ENCODE data around the gene FLNA.

Gene FLNA, protein sequence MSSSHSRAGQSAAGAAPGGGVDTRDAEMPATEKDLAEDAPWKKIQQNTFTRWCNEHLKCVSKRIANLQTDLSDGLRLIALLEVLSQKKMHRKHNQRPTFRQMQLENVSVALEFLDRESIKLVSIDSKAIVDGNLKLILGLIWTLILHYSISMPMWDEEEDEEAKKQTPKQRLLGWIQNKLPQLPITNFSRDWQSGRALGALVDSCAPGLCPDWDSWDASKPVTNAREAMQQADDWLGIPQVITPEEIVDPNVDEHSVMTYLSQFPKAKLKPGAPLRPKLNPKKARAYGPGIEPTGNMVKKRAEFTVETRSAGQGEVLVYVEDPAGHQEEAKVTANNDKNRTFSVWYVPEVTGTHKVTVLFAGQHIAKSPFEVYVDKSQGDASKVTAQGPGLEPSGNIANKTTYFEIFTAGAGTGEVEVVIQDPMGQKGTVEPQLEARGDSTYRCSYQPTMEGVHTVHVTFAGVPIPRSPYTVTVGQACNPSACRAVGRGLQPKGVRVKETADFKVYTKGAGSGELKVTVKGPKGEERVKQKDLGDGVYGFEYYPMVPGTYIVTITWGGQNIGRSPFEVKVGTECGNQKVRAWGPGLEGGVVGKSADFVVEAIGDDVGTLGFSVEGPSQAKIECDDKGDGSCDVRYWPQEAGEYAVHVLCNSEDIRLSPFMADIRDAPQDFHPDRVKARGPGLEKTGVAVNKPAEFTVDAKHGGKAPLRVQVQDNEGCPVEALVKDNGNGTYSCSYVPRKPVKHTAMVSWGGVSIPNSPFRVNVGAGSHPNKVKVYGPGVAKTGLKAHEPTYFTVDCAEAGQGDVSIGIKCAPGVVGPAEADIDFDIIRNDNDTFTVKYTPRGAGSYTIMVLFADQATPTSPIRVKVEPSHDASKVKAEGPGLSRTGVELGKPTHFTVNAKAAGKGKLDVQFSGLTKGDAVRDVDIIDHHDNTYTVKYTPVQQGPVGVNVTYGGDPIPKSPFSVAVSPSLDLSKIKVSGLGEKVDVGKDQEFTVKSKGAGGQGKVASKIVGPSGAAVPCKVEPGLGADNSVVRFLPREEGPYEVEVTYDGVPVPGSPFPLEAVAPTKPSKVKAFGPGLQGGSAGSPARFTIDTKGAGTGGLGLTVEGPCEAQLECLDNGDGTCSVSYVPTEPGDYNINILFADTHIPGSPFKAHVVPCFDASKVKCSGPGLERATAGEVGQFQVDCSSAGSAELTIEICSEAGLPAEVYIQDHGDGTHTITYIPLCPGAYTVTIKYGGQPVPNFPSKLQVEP (N-terminal part only)

GRCh38 chrX:154374313-154375155 lies at the start of gene FLNA:
TSS of gene FLNA (minus strand) at chrX:154374634. CDS start at chrX:154371245, 3,389 bp downstream.
- TF ChIP-seq, protein P1, sequence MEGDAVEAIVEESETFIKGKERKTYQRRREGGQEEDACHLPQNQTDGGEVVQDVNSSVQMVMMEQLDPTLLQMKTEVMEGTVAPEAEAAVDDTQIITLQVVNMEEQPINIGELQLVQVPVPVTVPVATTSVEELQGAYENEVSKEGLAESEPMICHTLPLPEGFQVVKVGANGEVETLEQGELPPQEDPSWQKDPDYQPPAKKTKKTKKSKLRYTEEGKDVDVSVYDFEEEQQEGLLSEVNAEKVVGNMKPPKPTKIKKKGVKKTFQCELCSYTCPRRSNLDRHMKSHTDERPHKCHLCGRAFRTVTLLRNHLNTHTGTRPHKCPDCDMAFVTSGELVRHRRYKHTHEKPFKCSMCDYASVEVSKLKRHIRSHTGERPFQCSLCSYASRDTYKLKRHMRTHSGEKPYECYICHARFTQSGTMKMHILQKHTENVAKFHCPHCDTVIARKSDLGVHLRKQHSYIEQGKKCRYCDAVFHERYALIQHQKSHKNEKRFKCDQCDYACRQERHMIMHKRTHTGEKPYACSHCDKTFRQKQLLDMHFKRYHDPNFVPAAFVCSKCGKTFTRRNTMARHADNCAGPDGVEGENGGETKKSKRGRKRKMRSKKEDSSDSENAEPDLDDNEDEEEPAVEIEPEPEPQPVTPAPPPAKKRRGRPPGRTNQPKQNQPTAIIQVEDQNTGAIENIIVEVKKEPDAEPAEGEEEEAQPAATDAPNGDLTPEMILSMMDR (IDR thresholded peaks at IDR 0.05; ENCODE audit: extremely low read depth, missing control alignments) = peak; percentile 29
- peak; percentile 47 for DNase-seq (ENCODE audit: low spot score)

DNA sequence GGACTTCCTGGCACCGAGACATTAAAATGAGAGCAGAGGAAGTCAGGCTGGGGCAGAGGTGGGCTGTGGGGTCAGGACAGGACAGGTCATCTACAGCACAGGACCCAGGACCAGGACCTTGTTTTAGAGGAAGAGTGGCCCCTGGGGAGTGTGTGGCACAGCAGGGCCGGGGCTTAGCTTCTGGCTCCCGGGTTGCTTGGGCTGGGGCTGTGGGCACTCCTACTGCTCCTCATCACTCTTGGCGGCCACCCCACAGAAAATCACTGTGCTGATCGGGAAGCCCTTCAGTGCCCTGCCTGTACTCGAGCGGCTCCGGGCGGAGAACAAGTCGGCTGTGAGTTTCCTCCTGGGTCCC lies 45.9 kb upstream of the FLNA start:
- TF ChIP-seq, protein P1 (IDR thresholded peaks at IDR 0.05; ENCODE audit: extremely low read depth, missing control alignments) = no peak
- DNase-seq (ENCODE audit: low spot score) = no peak

GRCh38 chrX:154419688-154420401 lies 45.4 kb upstream of the FLNA start:
- no peak for DNase-seq (ENCODE audit: low spot score)

GRCh38 chrX:154419189-154419588 lies 44.8 kb upstream of the FLNA start:
- DNase-seq (ENCODE audit: low spot score) = no peak
- TF ChIP-seq, protein P1 (IDR thresholded peaks at IDR 0.05; ENCODE audit: extremely low read depth, missing control alignments) = no peak

More at GRCh38 chrX:154419688-154420401, 45.4 kb upstream of the FLNA start:
- TF ChIP-seq, protein P1 (IDR thresholded peaks at IDR 0.05; ENCODE audit: extremely low read depth, missing control alignments) = no peak

DNA sequence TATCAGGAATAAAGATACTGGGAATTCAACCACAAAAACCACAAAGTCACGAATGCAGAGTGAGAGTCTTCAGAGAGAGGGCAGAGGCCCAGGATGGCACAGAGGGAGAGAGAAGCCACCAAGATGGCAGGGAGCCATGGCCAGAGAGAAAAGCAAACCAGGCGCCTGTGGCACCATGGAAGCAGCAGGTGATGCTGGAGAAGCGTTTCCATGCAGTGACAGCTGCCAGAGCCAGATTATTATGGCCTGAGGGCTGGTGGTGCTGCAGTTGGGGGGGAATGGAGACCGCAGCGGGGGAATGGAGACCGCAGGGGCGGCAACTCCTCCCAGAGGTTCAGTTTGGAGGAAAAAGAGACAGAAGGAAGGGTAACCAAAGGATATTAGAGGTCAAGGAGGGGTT lies 42.7 kb upstream of the FLNA start:
- TF ChIP-seq, protein P1 (IDR thresholded peaks at IDR 0.05; ENCODE audit: extremely low read depth, missing control alignments) = no peak
- no peak for DNase-seq (ENCODE audit: low spot score)

DNA sequence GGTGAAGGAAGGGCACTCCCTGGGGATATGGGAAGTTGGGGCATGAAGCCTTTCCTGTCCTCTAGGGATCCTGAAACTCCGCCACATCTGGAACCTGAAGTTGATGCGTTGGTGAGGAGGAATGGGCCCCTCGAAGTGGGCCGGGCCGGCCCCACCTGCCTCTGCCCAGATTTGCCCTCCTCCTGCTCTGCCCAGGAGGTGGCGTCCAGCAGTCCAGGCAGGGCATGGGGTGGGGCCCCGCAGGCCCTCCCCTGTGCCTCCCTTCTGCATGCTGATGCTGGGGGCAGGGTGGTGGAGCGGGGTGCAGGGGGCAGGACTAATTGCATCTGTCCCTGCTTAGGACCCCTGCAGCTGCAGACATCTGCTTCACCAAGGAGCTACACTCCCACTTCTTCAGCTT lies 38.7 kb upstream of the FLNA start:
- TF ChIP-seq, protein P1 (IDR thresholded peaks at IDR 0.05; ENCODE audit: extremely low read depth, missing control alignments) = no peak

More for the DNA sequence above, 38.7 kb upstream of the FLNA start:
- no peak for DNase-seq (ENCODE audit: low spot score)

All from GM20000 (cell line).